Measurements from ENCODE around the gene KCNIP3.

KCNIP3 gene

DNA sequence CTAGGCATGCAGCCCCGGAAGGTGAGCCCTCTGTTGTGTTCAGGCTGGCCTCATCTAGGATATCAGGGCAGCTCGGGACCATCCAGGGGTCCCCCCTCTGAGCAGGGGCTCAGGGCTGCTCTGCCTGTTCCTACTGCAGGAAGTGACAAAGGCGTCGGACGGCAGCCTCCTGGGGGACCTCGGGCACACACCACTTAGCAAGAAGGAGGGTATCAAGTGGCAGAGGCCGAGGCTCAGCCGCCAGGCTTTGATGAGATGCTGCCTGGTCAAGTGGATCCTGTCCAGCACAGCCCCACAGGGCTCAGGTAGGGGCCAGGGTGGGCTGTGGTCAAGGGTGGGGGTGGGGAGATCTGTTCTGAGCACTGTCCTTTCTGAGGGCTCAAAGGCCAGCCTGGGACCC is 13.1 kb downstream of the KCNIP3 start:
- no peak for TF ChIP-seq ZFX (IDR thresholded peaks at IDR 0.05)
- TF ChIP-seq, protein P1, sequence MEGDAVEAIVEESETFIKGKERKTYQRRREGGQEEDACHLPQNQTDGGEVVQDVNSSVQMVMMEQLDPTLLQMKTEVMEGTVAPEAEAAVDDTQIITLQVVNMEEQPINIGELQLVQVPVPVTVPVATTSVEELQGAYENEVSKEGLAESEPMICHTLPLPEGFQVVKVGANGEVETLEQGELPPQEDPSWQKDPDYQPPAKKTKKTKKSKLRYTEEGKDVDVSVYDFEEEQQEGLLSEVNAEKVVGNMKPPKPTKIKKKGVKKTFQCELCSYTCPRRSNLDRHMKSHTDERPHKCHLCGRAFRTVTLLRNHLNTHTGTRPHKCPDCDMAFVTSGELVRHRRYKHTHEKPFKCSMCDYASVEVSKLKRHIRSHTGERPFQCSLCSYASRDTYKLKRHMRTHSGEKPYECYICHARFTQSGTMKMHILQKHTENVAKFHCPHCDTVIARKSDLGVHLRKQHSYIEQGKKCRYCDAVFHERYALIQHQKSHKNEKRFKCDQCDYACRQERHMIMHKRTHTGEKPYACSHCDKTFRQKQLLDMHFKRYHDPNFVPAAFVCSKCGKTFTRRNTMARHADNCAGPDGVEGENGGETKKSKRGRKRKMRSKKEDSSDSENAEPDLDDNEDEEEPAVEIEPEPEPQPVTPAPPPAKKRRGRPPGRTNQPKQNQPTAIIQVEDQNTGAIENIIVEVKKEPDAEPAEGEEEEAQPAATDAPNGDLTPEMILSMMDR (conservative IDR thresholded peaks at IDR 0.05), result no peak
- no peak overlapping the region for H3K27ac ChIP-seq

DNA sequence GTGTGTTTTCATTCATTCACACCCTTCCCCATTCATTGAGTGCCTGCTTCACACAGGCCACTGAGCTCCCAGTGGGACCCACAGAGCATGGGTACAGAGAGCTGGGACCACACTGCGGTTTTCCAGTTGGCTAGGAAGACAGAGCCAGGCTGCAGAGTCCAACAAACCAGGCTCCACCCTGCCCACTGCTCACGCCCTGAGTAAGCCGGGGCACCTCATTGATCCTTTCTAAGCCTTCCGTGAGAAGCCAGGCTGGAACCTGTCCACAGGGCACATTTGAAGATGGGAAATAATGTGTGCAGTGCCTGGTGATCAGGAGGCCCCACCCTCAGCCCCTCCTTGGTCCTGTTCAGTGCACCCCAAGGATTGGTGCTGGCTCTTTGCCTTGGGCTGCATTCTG is 13.5 kb downstream of the KCNIP3 start:
- no peak for TF ChIP-seq ZFX (IDR thresholded peaks at IDR 0.05)
- TF ChIP-seq, protein P1 (conservative IDR thresholded peaks at IDR 0.05), result no peak
- H3K27ac ChIP-seq, result no peak overlapping the region

DNA sequence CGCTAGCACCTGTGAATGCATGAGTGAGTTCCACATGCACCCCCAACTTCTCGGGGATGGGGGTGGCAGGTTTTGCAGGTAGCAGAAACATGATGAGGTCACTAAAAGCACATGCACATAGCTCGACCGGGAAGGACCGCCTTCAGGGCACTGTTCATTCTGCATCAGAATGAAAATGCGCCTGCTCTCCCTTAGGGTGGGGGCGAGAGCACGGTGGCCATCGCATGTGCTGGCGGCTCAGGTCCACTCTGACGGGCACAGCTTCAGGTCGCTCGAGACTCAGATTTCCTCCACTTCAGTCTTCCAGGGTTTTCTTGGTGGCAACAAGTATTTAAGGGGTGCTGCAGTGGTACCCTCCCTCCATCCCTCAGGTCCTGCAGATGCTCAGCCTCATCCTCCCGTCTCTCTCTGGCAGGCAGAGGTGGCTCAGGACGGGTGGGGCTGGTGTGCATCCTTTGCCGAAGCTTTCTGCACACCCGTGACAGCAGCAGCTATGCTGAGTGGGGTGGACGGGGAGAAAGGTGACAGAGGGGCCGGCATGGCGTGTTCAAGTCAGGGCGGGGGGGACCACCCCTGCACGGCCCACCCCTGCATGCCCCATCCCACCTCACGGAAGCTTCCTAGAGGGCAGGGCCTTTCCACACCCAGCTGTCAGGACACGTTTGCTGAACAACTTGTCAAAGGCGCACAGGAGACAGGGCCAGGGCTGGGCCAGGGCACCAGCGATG is 14.8 kb downstream of the KCNIP3 start:
- TF ChIP-seq, protein P1 (conservative IDR thresholded peaks at IDR 0.05), result no peak
- TF ChIP-seq ZFX (IDR thresholded peaks at IDR 0.05), result no peak
- no peak overlapping the region for H3K27ac ChIP-seq

DNA sequence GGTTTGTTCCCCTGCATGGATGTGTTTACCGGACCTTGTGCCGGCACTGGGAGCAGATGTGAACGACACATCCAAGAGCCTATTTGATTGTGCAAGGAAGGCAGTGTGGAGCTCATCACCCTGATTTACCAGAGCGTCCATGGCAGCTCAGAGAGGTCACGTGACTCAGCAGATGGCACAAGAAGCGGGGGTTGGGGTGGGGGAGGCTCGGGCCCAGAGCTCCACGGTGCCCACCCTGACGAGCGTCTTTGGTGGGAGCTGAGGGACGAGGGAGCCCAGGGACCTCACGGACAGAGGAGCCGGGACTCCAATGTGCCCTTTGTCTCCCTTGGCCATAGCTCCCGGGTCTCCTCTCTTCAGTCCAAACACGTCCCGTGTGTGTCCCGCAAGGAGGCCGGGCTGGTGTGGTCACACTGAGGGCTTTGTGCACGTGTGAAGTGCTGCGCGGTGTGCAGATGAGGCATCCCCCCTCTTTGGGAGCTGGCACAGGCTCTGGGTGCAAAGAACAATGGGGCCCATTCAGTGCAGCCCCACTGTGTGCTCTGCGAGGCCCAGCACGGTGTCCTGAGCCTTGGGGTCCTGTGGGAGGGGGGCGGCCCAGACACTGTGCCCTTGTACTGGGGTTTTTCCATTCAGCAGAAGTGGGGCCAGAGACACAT is 15.5 kb downstream of the KCNIP3 start:
- H3K27ac ChIP-seq, result no peak overlapping the region
- TF ChIP-seq, protein P1 (conservative IDR thresholded peaks at IDR 0.05), result no peak
- no peak for TF ChIP-seq ZFX (IDR thresholded peaks at IDR 0.05)

- H3K27ac ChIP-seq, result no peak overlapping the region
- TF ChIP-seq, protein P1 (conservative IDR thresholded peaks at IDR 0.05), result no peak
- TF ChIP-seq ZFX (IDR thresholded peaks at IDR 0.05), result no peak
Measured at GRCh38 chr2:95313296-95314131, 16.4 kb downstream of the KCNIP3 start.

DNA sequence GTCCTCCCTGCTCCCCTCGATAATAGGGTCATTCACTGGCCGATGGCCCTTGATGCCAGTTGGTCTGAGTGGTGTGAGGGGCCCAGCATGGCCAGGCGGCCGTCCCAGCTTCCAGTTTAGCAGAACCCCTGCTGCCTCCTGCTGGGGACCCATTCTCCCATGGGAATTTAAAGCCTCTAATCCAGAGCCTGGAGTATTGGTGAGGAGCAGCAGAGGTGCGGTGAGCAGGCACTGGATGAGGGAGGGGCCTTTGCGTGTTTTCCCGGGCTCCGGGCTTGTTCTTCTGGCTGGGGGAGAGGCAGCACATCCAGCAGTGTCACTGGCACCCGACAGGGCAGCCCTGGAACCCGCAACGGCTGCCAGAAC is 17.4 kb downstream of the KCNIP3 start:
- no peak overlapping the region for H3K27ac ChIP-seq
- TF ChIP-seq ZFX (IDR thresholded peaks at IDR 0.05), result no peak
- TF ChIP-seq, protein P1 (conservative IDR thresholded peaks at IDR 0.05), result no peak

Data from C4-2B (cell line).